Ectodermal cell (in vitro differentiated cells): ENCODE data around the gene NAT8L.

ENCODE experiments used
- H3K27ac ChIP-seq: 2 replicates; pipeline ENCODE4 v1.7.0; 2013; ENCODE audit warnings: mild to moderate bottlenecking, low read depth, low read length; ENCODE audit not compliant: insufficient read depth, poor library complexity, severe bottlenecking
- H3K27me3 ChIP-seq: 2 replicates; pipeline ENCODE4 v1.7.0; 2013; ENCODE audit warnings: mild to moderate bottlenecking, low read length; ENCODE audit not compliant: insufficient read depth, control insufficient read depth, poor library complexity, severe bottlenecking
- H3K36me3 ChIP-seq: one replicate; pipeline ENCODE4 v1.7.0; 2013; ENCODE audit warnings: low read length; ENCODE audit not compliant: control insufficient read depth, insufficient read depth
- H3K4me1 ChIP-seq: one replicate; pipeline ENCODE4 v1.7.0; 2013; ENCODE audit warnings: low read length; ENCODE audit not compliant: control insufficient read depth, insufficient read depth
- H3K4me3 ChIP-seq: 2 replicates; pipeline ENCODE4 v1.7.0; 2013; ENCODE audit warnings: low read depth, low read length, control low read depth; ENCODE audit not compliant: insufficient read depth
- H3K9me3 ChIP-seq: 2 replicates; pipeline ENCODE4 v1.7.0; 2013; ENCODE audit warnings: mild to moderate bottlenecking, low read length, moderate library complexity; ENCODE audit not compliant: control insufficient read depth
- WGBS, 2 experiments: methylation state at CpG; one replicate each; pipeline ENCODE4 v1.1.7; 2013; ENCODE audit warnings: missing lambda C conversion rate in 2 of 2; 5-methylcytosine and 5-hydroxymethylcytosine counted together

The NAT8L gene

DNA sequence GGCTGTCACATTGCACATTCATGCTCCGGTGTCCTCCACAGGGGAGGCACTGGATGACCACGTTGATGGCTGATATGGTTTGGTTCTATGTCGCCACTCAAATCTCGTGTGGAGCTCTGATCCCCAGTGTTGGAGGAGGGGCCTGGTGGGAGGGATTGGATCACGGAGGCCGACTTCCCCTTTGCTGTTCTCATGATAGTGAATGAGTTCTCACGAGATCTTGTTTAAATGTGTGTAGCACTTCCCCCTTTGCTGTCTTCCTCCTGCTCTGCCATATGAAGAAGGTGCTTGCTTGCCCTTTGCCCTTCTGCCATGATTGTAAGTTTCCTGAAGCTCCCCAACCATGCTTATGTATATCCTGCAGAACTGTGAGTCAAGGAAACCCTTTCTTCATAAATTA is 22.3 kb upstream of the NAT8L start:
- 79 to 86% methylated on average over 7 of the region's 7 CpGs for WGBS, 2 experiments
- H3K4me1 ChIP-seq: no peaks in the 10 kb centered on the region
- no peak overlapping the region for H3K27ac ChIP-seq
- H3K4me3 ChIP-seq: no peak overlapping the region
- no peaks in the 10 kb centered on the region for H3K36me3 ChIP-seq
- peaks cover 52% of the 10 kb centered on the region for H3K27me3 ChIP-seq
- H3K9me3 ChIP-seq: no peaks in the 10 kb centered on the region

DNA sequence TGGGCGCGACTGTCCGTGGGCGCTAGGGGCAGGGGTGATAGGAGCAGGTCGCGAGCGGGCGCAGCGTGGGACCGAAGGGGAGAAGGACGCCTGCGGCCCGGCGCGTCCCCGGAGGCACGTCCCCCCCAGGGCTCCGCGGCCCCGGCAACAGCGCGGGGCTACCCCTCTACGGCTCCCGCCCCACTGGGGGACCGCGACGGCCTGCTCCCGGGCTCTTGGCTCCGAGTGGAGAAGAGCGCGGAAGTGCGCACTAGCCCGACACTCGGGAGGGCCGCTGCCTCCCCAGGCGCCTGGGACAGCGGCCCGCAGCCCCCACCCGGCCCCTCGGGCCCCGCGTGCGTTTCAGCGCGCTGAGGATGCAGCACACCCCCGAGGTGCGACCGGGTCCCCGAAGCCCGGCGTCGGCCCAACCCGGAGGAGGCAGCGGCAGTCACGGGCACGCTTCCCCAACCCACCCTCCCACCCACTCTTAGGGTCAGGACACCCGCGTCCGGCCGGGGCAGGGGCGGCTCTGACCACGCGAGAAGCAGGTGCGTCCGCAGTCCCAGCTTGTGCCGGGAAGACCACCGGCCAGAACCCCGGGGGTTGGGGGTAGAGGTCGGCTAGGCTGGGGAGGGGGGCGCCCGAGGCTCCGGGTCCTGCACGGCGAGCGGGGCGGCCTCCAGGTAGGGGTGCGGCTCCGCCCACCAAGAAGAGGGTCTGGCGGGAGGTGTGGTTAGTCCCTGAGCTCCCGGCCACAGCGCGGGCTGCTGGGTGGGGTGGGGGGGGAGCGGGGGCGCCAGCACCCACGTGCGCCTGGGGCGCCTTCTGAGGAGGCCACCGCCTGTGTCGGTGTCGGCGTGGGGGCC is 18.5 kb upstream of the NAT8L start:
- peaks cover 57% of the 10 kb centered on the region for H3K27me3 ChIP-seq
- peaks cover 6% of the 10 kb centered on the region for H3K36me3 ChIP-seq
- H3K9me3 ChIP-seq: no peaks in the 10 kb centered on the region
- H3K27ac ChIP-seq: no peak overlapping the region
- WGBS, 2 experiments: 11 to 12% methylated on average over 91 of the region's 91 CpGs
- H3K4me1 ChIP-seq: no peaks in the 10 kb centered on the region
- H3K4me3 ChIP-seq: peak overlapping the region; percentile 74

GRCh38 chr4:2041239-2042130 is 17.6 kb upstream of the NAT8L start:
- Histone ChIP-seq H3K4me3 (peak overlapping the region; percentile 74), H3K27me3 (peaks cover 56% of the 10 kb centered on the region), H3K27ac (no peak overlapping the region), H3K36me3 (peaks cover 6% of the 10 kb centered on the region), H3K4me1 (no peaks in the 10 kb centered on the region), H3K9me3 (no peaks in the 10 kb centered on the region)
- 1% methylated on average over 94 of the region's 94 CpGs for WGBS, 2 experiments

GRCh38 chr4:2042204-2042946 is 16.8 kb upstream of the NAT8L start:
- Histone ChIP-seq H3K4me3 (peak overlapping the region; percentile 74), H3K36me3 (peaks cover 6% of the 10 kb centered on the region), H3K27ac (no peak overlapping the region), H3K9me3 (no peaks in the 10 kb centered on the region), H3K4me1 (no peaks in the 10 kb centered on the region), H3K27me3 (peaks cover 49% of the 10 kb centered on the region)
- WGBS, 2 experiments: 2 to 3% methylated on average over 80 of the region's 80 CpGs

DNA sequence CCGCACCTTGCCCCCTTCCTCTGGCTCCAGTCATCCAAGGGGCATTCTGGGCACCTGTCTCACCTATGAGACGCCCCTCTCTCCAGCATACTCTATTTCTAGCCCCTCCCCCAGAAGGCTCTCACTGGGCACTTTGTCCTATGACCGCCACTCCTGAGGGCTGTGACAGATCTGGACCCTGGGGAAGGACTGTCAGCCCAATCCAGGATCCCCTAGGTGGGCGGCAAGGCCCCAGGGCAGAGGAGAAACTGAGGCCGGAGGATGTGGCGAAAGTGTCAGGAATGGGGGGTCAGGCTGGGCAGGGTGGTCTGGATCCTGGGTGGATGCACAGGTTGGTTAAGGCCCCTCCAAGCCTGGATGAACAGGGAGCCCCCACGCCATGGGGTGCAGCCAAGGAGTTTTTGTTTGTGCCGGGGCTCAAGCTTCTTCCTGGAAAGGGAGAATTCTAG is 16.2 kb upstream of the NAT8L start:
- Histone ChIP-seq H3K36me3 (peaks cover 6% of the 10 kb centered on the region), H3K27ac (no peak overlapping the region), H3K9me3 (no peaks in the 10 kb centered on the region), H3K4me1 (no peaks in the 10 kb centered on the region), H3K27me3 (peaks cover 49% of the 10 kb centered on the region), H3K4me3 (peak overlapping the region; percentile 74)
- WGBS, 2 experiments: 76 to 81% methylated on average over 8 of the region's 8 CpGs

- WGBS, 2 experiments: 93 to 94% methylated on average over 18 of the region's 18 CpGs
- H3K27ac ChIP-seq: no peak overlapping the region
- no peaks in the 10 kb centered on the region for H3K4me1 ChIP-seq
- peaks cover 6% of the 10 kb centered on the region for H3K36me3 ChIP-seq
- no peaks in the 10 kb centered on the region for H3K9me3 ChIP-seq
- no peak overlapping the region for H3K4me3 ChIP-seq
- peaks cover 45% of the 10 kb centered on the region for H3K27me3 ChIP-seq
These were observed 15.6 kb upstream of the NAT8L start for GRCh38 chr4:2043396-2044118.

DNA sequence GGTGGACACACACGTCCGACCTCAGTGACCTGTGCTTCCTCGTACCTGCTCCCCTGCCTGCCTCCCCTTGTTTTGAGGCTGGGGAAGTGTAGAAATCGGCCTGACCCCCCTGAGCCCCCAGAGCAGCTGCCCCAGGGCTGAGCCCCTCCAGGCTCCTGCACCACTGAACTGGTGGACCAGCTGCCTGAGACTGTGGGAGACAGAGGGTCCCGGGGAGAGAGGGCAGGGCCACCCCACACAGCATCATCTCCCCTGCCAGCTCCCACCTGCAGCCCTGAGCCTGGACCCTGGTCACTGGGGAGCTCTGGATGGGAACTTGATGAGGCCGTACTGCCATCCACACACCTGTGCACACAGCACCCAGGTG is 15.0 kb upstream of the NAT8L start:
- Histone ChIP-seq H3K4me3 (no peak overlapping the region), H3K36me3 (peaks cover 6% of the 10 kb centered on the region), H3K27ac (no peak overlapping the region), H3K27me3 (peaks cover 40% of the 10 kb centered on the region), H3K9me3 (no peaks in the 10 kb centered on the region), H3K4me1 (no peaks in the 10 kb centered on the region)
- WGBS, 2 experiments: 91 to 96% methylated on average over 6 of the region's 6 CpGs

GRCh38 chr4:2044542-2045517 is 14.3 kb upstream of the NAT8L start:
- Histone ChIP-seq H3K27ac (no peak overlapping the region), H3K27me3 (peaks cover 32% of the 10 kb centered on the region), H3K4me3 (no peak overlapping the region), H3K36me3 (peaks cover 6% of the 10 kb centered on the region), H3K4me1 (no peaks in the 10 kb centered on the region), H3K9me3 (no peaks in the 10 kb centered on the region)
- 92 to 94% methylated on average over 18 of the region's 18 CpGs for WGBS, 2 experiments

- Histone ChIP-seq H3K9me3 (no peaks in the 10 kb centered on the region), H3K4me3 (no peak overlapping the region), H3K27ac (no peak overlapping the region), H3K4me1 (no peaks in the 10 kb centered on the region), H3K27me3 (peaks cover 25% of the 10 kb centered on the region), H3K36me3 (peaks cover 6% of the 10 kb centered on the region)
- WGBS, 2 experiments: 89 to 90% methylated on average over 11 of the region's 11 CpGs
These were observed 13.6 kb upstream of the NAT8L start for GRCh38 chr4:2045518-2045951.
